HepG2 (cell line): ENCODE data around the gene RBSN. TPM values are rescaled to one million over a fixed set of nuclear protein-coding genes. Genes with fewer than 3 reads are reported as not detected.
A peak's percentile ranks its signal among the peaks of the same experiment; 100 is the strongest.

ENCODE experiments used
- ARNTL ChIP-seq: sonication (generic); formaldehyde crosslinking; IDR thresholded peaks from 2 replicates; pipeline ENCODE4 v1.4.0; 2020; ENCODE audit warnings: mild to moderate bottlenecking, missing genetic modification reagents
- EZH2 ChIP-seq: conservative IDR thresholded peaks from 2 replicates; pipeline ENCODE4 v1.6.1; 2012; ENCODE audit warnings: mild to moderate bottlenecking, low read depth, low read length, moderate library complexity
- GATA4 ChIP-seq: sonication (generic); IDR thresholded peaks from 2 replicates; pipeline ENCODE4 v1.6.1; 2016; ENCODE audit warnings: antibody characterized with exemption, low read depth, borderline replicate concordance
- GATAD1 ChIP-seq: IDR thresholded peaks from 2 replicates; pipeline ENCODE4 v1.6.1; 2016; ENCODE audit warnings: missing genetic modification reagents, missing compliant biosample characterization
- KDM1A ChIP-seq: IDR thresholded peaks from 2 replicates; pipeline ENCODE4 v1.6.1; 2016; ENCODE audit warnings: missing compliant biosample characterization
- KLF6 ChIP-seq: IDR thresholded peaks from 2 replicates; pipeline ENCODE4 v1.8.0; 2016; ENCODE audit warnings: missing biosample characterization, missing genetic modification reagents
- PCBP1 ChIP-seq: fragments of 200-400 bp; formaldehyde crosslinking; IDR thresholded peaks from 2 replicates; pipeline ENCODE4 v1.6.1; 2017; ENCODE audit warnings: mild to moderate bottlenecking, low read depth, low read length, borderline replicate concordance
- PTBP1 ChIP-seq: fragments of 200-400 bp; formaldehyde crosslinking; IDR thresholded peaks from 2 replicates; pipeline ENCODE4 v1.6.1; 2018; ENCODE audit warnings: low read length, low read depth; ENCODE audit not compliant: poor library complexity, severe bottlenecking
- SIX1 ChIP-seq: sonication (generic); formaldehyde crosslinking; IDR thresholded peaks from 2 replicates; pipeline ENCODE4 v1.4.0; 2020; ENCODE audit warnings: missing genetic modification reagents, borderline replicate concordance
- SKI ChIP-seq: fragments of 450-650 bp; IDR thresholded peaks from one replicate; pipeline ENCODE4 v1.6.1; 2018; ENCODE audit warnings: mild to moderate bottlenecking; ENCODE audit not compliant: partially characterized antibody
- SP1 ChIP-seq, 2 experiments: fragments of 450-650 bp in 1 of 2; sonication (generic) in 1 of 2; formaldehyde crosslinking in 1 of 2; IDR thresholded peaks; 2 replicates each; pipeline versions ENCODE4 v1.4.0 to v1.6.1; 2016 to 2020; ENCODE audit warnings: missing genetic modification reagents in 1 of 2
- SYNCRIP ChIP-seq: fragments of 200-400 bp; formaldehyde crosslinking; IDR thresholded peaks from 2 replicates; pipeline ENCODE4 v1.6.1; 2018; ENCODE audit warnings: mild to moderate bottlenecking, low read depth, low read length; ENCODE audit not compliant: insufficient read depth
- THYN1 ChIP-seq: sonication (generic); formaldehyde crosslinking; IDR thresholded peaks from 2 replicates; pipeline ENCODE4 v1.8.1; 2023; ENCODE audit warnings: low read depth, mild to moderate bottlenecking, moderate library complexity, missing genetic modification reagents, borderline replicate concordance
- ZFY ChIP-seq: sonication (generic); formaldehyde crosslinking; IDR thresholded peaks from 2 replicates; pipeline ENCODE4 v1.4.0; 2020; ENCODE audit warnings: missing genetic modification reagents
- ZMYM3 ChIP-seq: sonication (generic); formaldehyde crosslinking; IDR thresholded peaks from 2 replicates; pipeline ENCODE4 v1.5.1; 2020; ENCODE audit warnings: mild to moderate bottlenecking, missing genetic modification reagents
- ZNF331 ChIP-seq: sonication (generic); formaldehyde crosslinking; IDR thresholded peaks from 2 replicates; pipeline ENCODE4 v1.4.0; 2020; ENCODE audit warnings: missing genetic modification reagents
- ZNF337 ChIP-seq: sonication (generic); formaldehyde crosslinking; IDR thresholded peaks from 2 replicates; pipeline ENCODE4 v1.5.1; 2020; ENCODE audit warnings: missing genetic modification reagents, low read depth, mild to moderate bottlenecking, borderline replicate concordance
- ZNF549 ChIP-seq: sonication (generic); formaldehyde crosslinking; IDR thresholded peaks from 2 replicates; pipeline ENCODE4 v1.5.0; 2020; ENCODE audit warnings: missing genetic modification reagents
- ZNF660 ChIP-seq: sonication (generic); formaldehyde crosslinking; IDR thresholded peaks from 2 replicates; pipeline ENCODE4 v1.5.1; 2020; ENCODE audit warnings: mild to moderate bottlenecking, low read depth, missing genetic modification reagents, borderline replicate concordance
- ZNF772 ChIP-seq: sonication (generic); formaldehyde crosslinking; IDR thresholded peaks from 2 replicates; pipeline ENCODE4 v1.5.0; 2020; ENCODE audit warnings: mild to moderate bottlenecking, missing genetic modification reagents
- ZNF891 ChIP-seq: sonication (generic); formaldehyde crosslinking; IDR thresholded peaks from 2 replicates; pipeline ENCODE4 v1.5.0; 2020; ENCODE audit warnings: mild to moderate bottlenecking, missing genetic modification reagents
- polyA plus RNA-seq, 8 experiments: library from polyadenylated mRNA; depleted of rRNA in 3 of 8; stranded (reverse) in 7 of 8; unstranded in 1 of 8; fragments of >200 nt; fragmentation: Illumina TruSeq in 4 of 8; extraction: Trizol in 4 of 8; gene quantifications; 2 replicates each; pipeline versions ENCODE4 v1.2.1 to v1.2.3, GENCODE V29; 2011 to 2016; ENCODE audit warnings: low read depth in 4 of 8, missing spikeins in 1 of 8, mixed read lengths in 1 of 8; ENCODE audit not compliant: insufficient read depth in 1 of 8
- total RNA-seq, 5 experiments: library from RNA; depleted of rRNA; stranded (reverse); fragments of >200 nt; fragmentation: Illumina TruSeq; extraction: Trizol; gene quantifications; 2 replicates each; pipeline ENCODE4 v1.2.3, GENCODE V29; 2016; ENCODE audit warnings: low read depth in 1 of 5
- TF ChIP-seq, protein P1 (sequence below): IDR thresholded peaks from 2 replicates; pipeline ENCODE4 v1.4.0; 2020; ENCODE audit warnings: mild to moderate bottlenecking, missing genetic modification reagents
- TF ChIP-seq, protein P2 (sequence below): sonication (generic); formaldehyde crosslinking; IDR thresholded peaks from 2 replicates; pipeline ENCODE4 v1.4.0; 2020; ENCODE audit warnings: missing genetic modification reagents, mild to moderate bottlenecking, borderline replicate concordance

Gene RBSN
- total and polyA plus RNA-seq, 2 of the 13 experiments (the other 11 are each of a cell fraction or from before 2014, with no cell fraction given): 7.9 to 11.8 TPM

DNA sequence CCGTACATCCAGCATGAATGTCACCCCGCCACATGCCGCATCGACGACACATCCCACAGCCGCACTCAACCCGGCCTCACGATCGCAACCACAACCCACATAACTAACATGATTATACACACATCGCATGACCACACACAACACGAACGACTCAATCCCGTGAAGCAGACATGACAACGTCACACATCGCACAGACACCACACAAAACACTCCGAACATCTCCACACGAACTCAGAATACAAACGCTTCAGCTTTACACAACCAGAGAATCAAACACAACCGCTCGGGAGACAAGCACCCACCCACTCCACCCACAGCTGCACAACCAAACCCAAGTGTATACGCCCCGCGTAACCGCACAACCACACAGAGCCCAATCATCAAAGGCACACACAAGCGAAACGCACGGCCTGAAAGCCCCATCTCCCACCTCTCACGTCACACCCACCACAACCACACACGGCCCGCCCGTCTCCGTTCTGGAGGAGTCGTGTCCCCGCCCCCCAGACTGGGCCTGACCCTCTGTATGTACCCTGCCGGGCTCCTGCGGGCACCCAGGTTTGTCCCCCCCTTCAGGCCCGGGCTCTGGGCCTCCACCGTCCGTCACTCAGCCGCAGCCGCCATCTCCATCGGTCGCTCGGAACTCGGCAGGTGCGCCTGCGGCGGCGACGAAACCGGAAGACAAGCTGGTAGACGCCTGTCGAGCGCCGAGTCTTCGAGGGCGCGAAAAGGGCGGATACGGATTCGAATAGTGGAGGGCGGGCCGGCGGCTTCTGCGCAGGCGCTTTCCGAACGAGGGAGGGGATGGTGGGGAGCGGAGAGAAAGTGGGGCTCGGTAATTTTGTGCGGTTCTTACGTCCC is at the start of gene RBSN (continued):
- TF ChIP-seq, protein P1, sequence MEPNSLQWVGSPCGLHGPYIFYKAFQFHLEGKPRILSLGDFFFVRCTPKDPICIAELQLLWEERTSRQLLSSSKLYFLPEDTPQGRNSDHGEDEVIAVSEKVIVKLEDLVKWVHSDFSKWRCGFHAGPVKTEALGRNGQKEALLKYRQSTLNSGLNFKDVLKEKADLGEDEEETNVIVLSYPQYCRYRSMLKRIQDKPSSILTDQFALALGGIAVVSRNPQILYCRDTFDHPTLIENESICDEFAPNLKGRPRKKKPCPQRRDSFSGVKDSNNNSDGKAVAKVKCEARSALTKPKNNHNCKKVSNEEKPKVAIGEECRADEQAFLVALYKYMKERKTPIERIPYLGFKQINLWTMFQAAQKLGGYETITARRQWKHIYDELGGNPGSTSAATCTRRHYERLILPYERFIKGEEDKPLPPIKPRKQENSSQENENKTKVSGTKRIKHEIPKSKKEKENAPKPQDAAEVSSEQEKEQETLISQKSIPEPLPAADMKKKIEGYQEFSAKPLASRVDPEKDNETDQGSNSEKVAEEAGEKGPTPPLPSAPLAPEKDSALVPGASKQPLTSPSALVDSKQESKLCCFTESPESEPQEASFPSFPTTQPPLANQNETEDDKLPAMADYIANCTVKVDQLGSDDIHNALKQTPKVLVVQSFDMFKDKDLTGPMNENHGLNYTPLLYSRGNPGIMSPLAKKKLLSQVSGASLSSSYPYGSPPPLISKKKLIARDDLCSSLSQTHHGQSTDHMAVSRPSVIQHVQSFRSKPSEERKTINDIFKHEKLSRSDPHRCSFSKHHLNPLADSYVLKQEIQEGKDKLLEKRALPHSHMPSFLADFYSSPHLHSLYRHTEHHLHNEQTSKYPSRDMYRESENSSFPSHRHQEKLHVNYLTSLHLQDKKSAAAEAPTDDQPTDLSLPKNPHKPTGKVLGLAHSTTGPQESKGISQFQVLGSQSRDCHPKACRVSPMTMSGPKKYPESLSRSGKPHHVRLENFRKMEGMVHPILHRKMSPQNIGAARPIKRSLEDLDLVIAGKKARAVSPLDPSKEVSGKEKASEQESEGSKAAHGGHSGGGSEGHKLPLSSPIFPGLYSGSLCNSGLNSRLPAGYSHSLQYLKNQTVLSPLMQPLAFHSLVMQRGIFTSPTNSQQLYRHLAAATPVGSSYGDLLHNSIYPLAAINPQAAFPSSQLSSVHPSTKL (CRISPR knock-in tag): peak; percentile 77
- TF ChIP-seq ZNF549 (CRISPR knock-in tag) (no peak), PTBP1 (peak; percentile 87), EZH2 (no peak), ARNTL (CRISPR knock-in tag) (peak; percentile 85), SYNCRIP (no peak), ZNF891 (CRISPR knock-in tag) (peak; percentile 84), SKI (no peak), KDM1A (CRISPR knock-in tag) (0 out of 2 replicates have a peak, but pooled peaks have one; percentile 44), THYN1 (CRISPR knock-in tag) (no peak), ZNF660 (no peak), ZMYM3 (peak; percentile 65), ZNF772 (CRISPR knock-in tag) (peak; percentile 90), ZFY (CRISPR knock-in tag) (peak; percentile 96), KLF6 (CRISPR knock-in tag) (peak; percentile 58), ZNF337 (CRISPR knock-in tag) (0 out of 2 replicates have a peak, but pooled peaks have one; percentile 20), PCBP1 (peak; percentile 98), GATAD1 (CRISPR knock-in tag) (peak; percentile 96), GATA4 (peak; percentile 63; the same call in 1 of the 2 replicates), SIX1 (CRISPR knock-in tag) (no peak), ZNF331 (CRISPR knock-in tag) (peak; percentile 87), SP1 (IDR thresholded peaks at IDR 0.05) (no peak), SP1 (CRISPR knock-in tag; IDR thresholded peaks at IDR 0.05) (peak; percentile 95)
- TF ChIP-seq, protein P2, sequence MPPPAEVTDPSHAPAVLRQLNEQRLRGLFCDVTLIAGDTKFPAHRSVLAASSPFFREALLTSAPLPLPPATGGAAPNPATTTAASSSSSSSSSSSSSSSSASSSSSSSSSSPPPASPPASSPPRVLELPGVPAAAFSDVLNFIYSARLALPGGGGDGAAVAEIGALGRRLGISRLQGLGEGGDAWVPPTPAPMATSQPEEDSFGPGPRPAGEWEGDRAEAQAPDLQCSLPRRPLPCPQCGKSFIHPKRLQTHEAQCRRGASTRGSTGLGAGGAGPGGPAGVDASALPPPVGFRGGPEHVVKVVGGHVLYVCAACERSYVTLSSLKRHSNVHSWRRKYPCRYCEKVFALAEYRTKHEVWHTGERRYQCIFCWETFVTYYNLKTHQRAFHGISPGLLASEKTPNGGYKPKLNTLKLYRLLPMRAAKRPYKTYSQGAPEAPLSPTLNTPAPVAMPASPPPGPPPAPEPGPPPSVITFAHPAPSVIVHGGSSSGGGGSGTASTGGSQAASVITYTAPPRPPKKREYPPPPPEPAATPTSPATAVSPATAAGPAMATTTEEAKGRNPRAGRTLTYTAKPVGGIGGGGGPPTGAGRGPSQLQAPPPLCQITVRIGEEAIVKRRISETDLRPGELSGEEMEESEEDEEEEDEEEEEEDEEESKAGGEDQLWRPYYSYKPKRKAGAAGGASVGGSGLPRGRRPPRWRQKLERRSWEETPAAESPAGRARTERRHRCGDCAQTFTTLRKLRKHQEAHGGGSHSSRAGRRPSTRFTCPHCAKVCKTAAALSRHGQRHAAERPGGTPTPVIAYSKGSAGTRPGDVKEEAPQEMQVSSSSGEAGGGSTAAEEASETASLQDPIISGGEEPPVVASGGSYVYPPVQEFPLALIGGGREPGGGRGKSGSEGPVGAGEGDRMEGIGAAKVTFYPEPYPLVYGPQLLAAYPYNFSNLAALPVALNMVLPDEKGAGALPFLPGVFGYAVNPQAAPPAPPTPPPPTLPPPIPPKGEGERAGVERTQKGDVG (CRISPR knock-in tag): peak; percentile 61; the same call in 1 of the 2 replicates
